A549 (cell line): ENCODE measurements around the gene UNC13D. TPM values are rescaled to one million over a fixed set of nuclear protein-coding genes. Genes with fewer than 3 reads are reported as not detected.

Source experiments
- ATAC-seq, 2 experiments: fragments of 200-7000 bp in 1 of 2; fragments of >200 bp in 1 of 2; cut with Nextera tagmentation in 1 of 2; cut with Tn5 transposase in 1 of 2; 3 replicates each; pipeline versions ENCODE4 v1.8.0 to v1.9.1; 2018 to 2020; ENCODE audit warnings: mild to moderate bottlenecking in 1 of 2, moderate library complexity in 1 of 2
- CTCF ChIA-PET: fragments of 300-600 bp; sonication (Branson Sonifier 250); formaldehyde crosslinking; extraction: SDS; loops from one replicate; lab custom pipeline; 2021; ENCODE audit warnings: antibody characterized with exemption, inconsistent platforms; lab: Yijun Ruan, JAX
- POLR2A ChIA-PET: fragments of 350-600 bp; formaldehyde crosslinking; extraction: SDS; loops from one replicate; lab custom pipeline; 2021; ENCODE audit warnings: antibody characterized with exemption, inconsistent platforms; lab: Yijun Ruan, JAX
- DNase-seq, 2 experiments: peaks; one replicate each; pipeline versions ENCODE4 v3.0.0 to v3.0.0-alpha.2; 2011 to 2016; ENCODE audit warnings: low read depth in 1 of 2, low spot score in 1 of 2
- FAIRE-seq: peaks from 2 replicates; lab custom pipeline; 2011; peaks lifted over from hg19 to GRCh38; lab: Jason Lieb, UNC
- H3K27ac ChIP-seq, 2 experiments: fragments of >200 bp; sonication (Bioruptor Twin); formaldehyde crosslinking; 3 replicates each; pipeline ENCODE4 v1.5.1; 2016 to 2017
- H3K4me1 ChIP-seq: fragments of >200 bp; sonication (Bioruptor Twin); formaldehyde crosslinking; 3 replicates; pipeline ENCODE4 v1.6.1; 2016
- H3K4me2 ChIP-seq: fragments of >200 bp; sonication (Bioruptor Twin); formaldehyde crosslinking; 3 replicates; pipeline ENCODE4 v1.6.1; 2016
- H3K4me3 ChIP-seq: fragments of >200 bp; sonication (Bioruptor Twin); formaldehyde crosslinking; 3 replicates; pipeline ENCODE4 v1.5.1; 2016
- H3K9me3 ChIP-seq: fragments of >200 bp; sonication (Bioruptor Twin); formaldehyde crosslinking; 3 replicates; pipeline ENCODE4 v1.6.1; 2016
- BHLHE40 ChIP-seq: IDR thresholded peaks from 2 replicates; pipeline ENCODE4 v1.6.1; 2012; ENCODE audit warnings: low read depth, low read length, inconsistent platforms
- CBX2 ChIP-seq: fragments of 200-600 bp; sonication (generic); IDR thresholded peaks from 2 replicates; pipeline ENCODE4 v1.6.1; 2016; ENCODE audit warnings: low read depth, mild to moderate bottlenecking, borderline replicate concordance
- CHD2 ChIP-seq: fragments of 150-350 bp; IDR thresholded peaks from 2 replicates; pipeline ENCODE4 v1.6.1; 2014; ENCODE audit warnings: low read length; ENCODE audit not compliant: partially characterized antibody
- EHF ChIP-seq: fragments of 250-450 bp; sonication (Bioruptor Pico); IDR thresholded peaks from 2 replicates; pipeline ENCODE4 v1.5.0; 2020; ENCODE audit warnings: mild to moderate bottlenecking
- EHMT2 ChIP-seq: fragments of 200-600 bp; sonication (generic); IDR thresholded peaks from 2 replicates; pipeline ENCODE4 v1.6.1; 2016; ENCODE audit warnings: antibody characterized with exemption, low read depth, mild to moderate bottlenecking, moderate library complexity
- FOSB ChIP-seq: fragments of 250-450 bp; sonication (Bioruptor Pico); IDR thresholded peaks from 2 replicates; pipeline ENCODE4 v1.5.0; 2020; ENCODE audit warnings: mild to moderate bottlenecking, moderate library complexity
- FOSL2 ChIP-seq, 2 experiments: fragments of 450-650 bp in 1 of 2; fragments of >200 bp in 1 of 2; sonication (Bioruptor Twin) in 1 of 2; formaldehyde crosslinking; IDR thresholded peaks; 2 replicates each; pipeline versions ENCODE4 v1.5.0 to v1.6.1; 2016 to 2020; ENCODE audit warnings: mild to moderate bottlenecking in 1 of 2, moderate library complexity in 1 of 2
- FOXS1 ChIP-seq: fragments of 250-450 bp; sonication (Bioruptor Pico); IDR thresholded peaks from 2 replicates; pipeline ENCODE4 v1.5.0; 2020; ENCODE audit warnings: mild to moderate bottlenecking, moderate library complexity
- HDAC2 ChIP-seq: fragments of 200-600 bp; sonication (generic); IDR thresholded peaks from 2 replicates; pipeline ENCODE4 v1.6.1; 2016
- HOXB5 ChIP-seq: fragments of 250-450 bp; sonication (Bioruptor Pico); IDR thresholded peaks from 2 replicates; pipeline ENCODE4 v1.5.0; 2020; ENCODE audit warnings: mild to moderate bottlenecking, moderate library complexity
- JUN ChIP-seq, 2 experiments: fragments of >200 bp; sonication (Bioruptor Twin); formaldehyde crosslinking; IDR thresholded peaks; 2 replicates in 1 of 2; 3 replicates in 1 of 2; pipeline ENCODE4 v1.6.1; 2016 to 2017
- KDM5A ChIP-seq: fragments of 200-600 bp; sonication (generic); IDR thresholded peaks from 2 replicates; pipeline ENCODE4 v1.6.1; 2016; ENCODE audit warnings: antibody characterized with exemption, mild to moderate bottlenecking
- MYC ChIP-seq: IDR thresholded peaks from 2 replicates; pipeline ENCODE4 v1.6.1; 2012; ENCODE audit warnings: mild to moderate bottlenecking, inconsistent platforms, low read length, improper control_type of control experiment, borderline replicate concordance
- PHF8 ChIP-seq: fragments of 200-600 bp; sonication (generic); IDR thresholded peaks from 2 replicates; pipeline ENCODE4 v1.6.1; 2016; ENCODE audit warnings: low read depth, mild to moderate bottlenecking, antibody characterized with exemption, moderate library complexity, borderline replicate concordance
- POLR2AphosphoS2 ChIP-seq: conservative IDR thresholded peaks from 2 replicates; pipeline ENCODE4 v1.6.1; 2012; ENCODE audit warnings: low read length, improper control_type of control experiment, inconsistent platforms
- RAD21 ChIP-seq, 2 experiments: fragments of >200 bp in 1 of 2; sonication (Bioruptor Twin) in 1 of 2; formaldehyde crosslinking in 1 of 2; IDR thresholded peaks in 1 of 2; conservative IDR thresholded peaks in 1 of 2; 2 replicates in 1 of 2; 3 replicates in 1 of 2; pipeline ENCODE4 v1.6.1; 2012 to 2018; ENCODE audit warnings: inconsistent platforms in 1 of 2
- RCOR1 ChIP-seq: fragments of 150-350 bp; IDR thresholded peaks from 2 replicates; pipeline ENCODE4 v1.6.1; 2014; ENCODE audit warnings: antibody characterized with exemption, low read length, low read depth
- RNF2 ChIP-seq: fragments of 200-600 bp; sonication (generic); IDR thresholded peaks from 2 replicates; pipeline ENCODE4 v1.6.1; 2016; ENCODE audit warnings: low read depth, mild to moderate bottlenecking, antibody characterized with exemption, moderate library complexity, borderline replicate concordance
- SMC3 ChIP-seq: fragments of >200 bp; sonication (Bioruptor Twin); formaldehyde crosslinking; IDR thresholded peaks from 3 replicates; pipeline ENCODE4 v1.6.1; 2018; ENCODE audit warnings: inconsistent platforms
- TFCP2L1 ChIP-seq: fragments of 250-450 bp; sonication (Bioruptor Pico); IDR thresholded peaks from 2 replicates; pipeline ENCODE4 v1.5.0; 2021; ENCODE audit warnings: mild to moderate bottlenecking
- TP53 ChIP-seq: fragments of 250-450 bp; sonication (Bioruptor Pico); IDR thresholded peaks from 2 replicates; pipeline ENCODE4 v1.5.0; 2021; ENCODE audit warnings: mild to moderate bottlenecking, moderate library complexity
- ZSCAN20 ChIP-seq: fragments of 250-450 bp; sonication (Bioruptor Pico); IDR thresholded peaks from 2 replicates; pipeline ENCODE4 v1.8.0; 2022; ENCODE audit warnings: mild to moderate bottlenecking, moderate library complexity
- WGBS: methylation state at CpG from one replicate; pipeline ENCODE4 v1.1.6; 2017; ENCODE audit errors: missing lambda C conversion rate; 5-methylcytosine and 5-hydroxymethylcytosine counted together
- polyA plus RNA-seq, 4 experiments: library from polyadenylated mRNA; depleted of rRNA in 3 of 4; stranded (reverse); fragments of >200 nt; fragmentation: RNase III in 1 of 4; extraction: RNeasy Plus Mini Kit Qiagen cat#74134 plus additional on column Dnase treatment in 1 of 4; gene quantifications; 2 replicates in 3 of 4; 3 replicates in 1 of 4; pipeline ENCODE4 v1.2.3, GENCODE V29; 2011 to 2017
- TF ChIP-seq, protein P1 (sequence below): IDR thresholded peaks from 2 replicates; pipeline ENCODE4 v1.6.1; 2012
- TF ChIP-seq, protein P2 (sequence below): IDR thresholded peaks from 2 replicates; pipeline ENCODE4 v1.6.1; 2012
- TF ChIP-seq, protein P3 (sequence below): fragments of 250-450 bp; sonication (Bioruptor Pico); IDR thresholded peaks from 2 replicates; pipeline ENCODE4 v1.5.0; 2021; ENCODE audit warnings: mild to moderate bottlenecking, moderate library complexity, borderline replicate concordance

UNC13D gene
- polyA plus RNA-seq, 2 of the 4 experiments (the other 2 are of a cell fraction), result 1.6 to 3.5 TPM

DNA sequence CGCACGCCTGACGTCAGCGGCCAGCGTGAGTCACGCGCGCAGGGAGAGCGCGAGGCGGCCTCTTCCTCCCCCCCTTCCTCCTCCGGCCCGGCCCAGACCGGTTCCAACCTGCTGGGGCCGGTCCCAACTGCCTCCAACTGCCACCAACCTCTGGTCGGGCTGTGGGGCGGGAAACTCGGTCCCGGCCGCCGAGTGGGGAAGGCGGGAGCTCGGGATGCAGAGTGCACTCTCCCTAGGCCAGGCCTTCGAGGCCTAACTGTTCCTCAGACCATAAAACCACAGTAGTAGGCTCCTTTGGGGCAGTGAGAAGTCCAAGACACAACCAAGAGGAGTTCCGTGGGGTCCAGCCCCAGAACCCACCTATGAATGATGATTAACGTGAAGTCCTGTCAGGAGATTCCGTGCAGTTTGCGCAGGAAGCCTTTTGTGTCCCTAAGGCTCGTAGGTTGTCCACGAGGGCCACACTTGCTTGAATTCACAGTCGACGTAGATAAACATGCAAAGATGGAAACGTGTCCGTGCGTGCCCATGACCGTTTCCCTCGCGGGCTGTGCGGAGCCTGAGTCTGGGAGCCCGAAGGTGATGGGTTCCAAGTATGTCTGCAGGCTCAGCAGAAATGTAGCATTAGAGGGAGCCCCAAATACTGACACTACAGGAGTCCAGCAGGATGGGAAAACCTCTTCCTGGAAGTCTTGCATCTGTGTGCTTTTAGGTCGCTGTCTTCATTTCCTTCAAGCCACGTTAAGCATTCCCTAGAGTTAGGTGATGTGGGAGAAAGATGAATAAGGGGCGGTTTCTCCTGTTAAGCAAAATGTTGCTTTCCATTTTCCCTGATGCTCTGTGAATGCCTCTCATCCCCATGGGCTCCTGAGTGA is 59.0 kb downstream of the UNC13D start (continued):
- no peak for TF ChIP-seq RAD21 (conservative IDR thresholded peaks at IDR 0.05 in 1 of 2, IDR thresholded peaks at IDR 0.05 in 1 of 2)
- peak; percentile 66 for TF ChIP-seq FOSL2 (IDR thresholded peaks at IDR 0.05)
- TF ChIP-seq FOSL2 (CRISPR knock-in tag; IDR thresholded peaks at IDR 0.05), result peak; percentile 97
- TF ChIP-seq POLR2AphosphoS2, result no peak; the same call in 1 of the 2 replicates
- no peak for TF ChIP-seq BHLHE40
- TF ChIP-seq, all 56 proteins: peak for 26

DNA sequence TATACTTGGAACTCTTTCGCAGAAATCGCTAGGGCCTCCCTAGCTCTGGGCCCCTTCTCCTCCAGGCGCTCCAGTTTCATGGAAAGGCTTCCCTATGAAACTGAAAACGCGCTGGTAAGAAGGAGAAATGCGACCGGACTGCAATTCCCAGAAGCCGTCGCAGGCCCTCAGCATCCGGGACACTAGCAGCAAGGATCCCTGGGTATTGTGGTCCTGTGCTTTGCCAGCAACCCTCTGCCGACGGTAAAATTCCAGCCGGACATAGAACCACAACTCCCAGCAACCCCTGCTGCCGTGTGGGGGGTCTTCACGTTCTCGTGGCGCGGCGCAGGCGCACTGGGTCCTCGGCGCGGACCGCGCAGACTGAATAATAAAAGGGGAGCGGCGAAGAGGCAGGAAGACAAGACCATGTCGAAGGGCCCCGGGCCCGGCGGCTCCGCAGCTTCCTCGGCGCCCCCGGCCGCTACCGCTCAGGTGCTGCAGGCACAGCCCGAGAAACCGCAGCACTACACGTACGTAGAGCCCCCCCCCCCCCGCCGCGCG is 59.7 kb downstream of the UNC13D start, which contains the start of gene UNK:
UNK (plus strand) TSS at position 334 of the 543 bp plus-strand sequence; CDS start at position 409, 75 bp downstream.
- ATAC-seq (peak; percentile 86 to 89), DNase-seq (peak; percentile 100), FAIRE-seq (no peak)
- Histone ChIP-seq H3K4me2 (peak within 1 kb of the TSS; percentile 82), H3K4me3 (peak within 1 kb of the TSS; percentile 60), H3K4me1 (peaks cover 39% of the 10 kb centered on the region), H3K9me3 (no peaks in the 10 kb centered on the region), H3K27ac (peak within 1 kb of the TSS; percentile 96 to 97)
- TF ChIP-seq FOSB (CRISPR knock-in tag), result no peak
- TF ChIP-seq, protein P1, sequence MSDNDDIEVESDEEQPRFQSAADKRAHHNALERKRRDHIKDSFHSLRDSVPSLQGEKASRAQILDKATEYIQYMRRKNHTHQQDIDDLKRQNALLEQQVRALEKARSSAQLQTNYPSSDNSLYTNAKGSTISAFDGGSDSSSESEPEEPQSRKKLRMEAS, result no peak
- TF ChIP-seq TP53, result no peak
- no peak for TF ChIP-seq EHF
- peak; percentile 44; the same call in 1 of the 2 replicates for TF ChIP-seq BHLHE40
- no peak for TF ChIP-seq ZSCAN20 (CRISPR knock-in tag)
- peak in 1 of 2 experiments; percentile 54; a peak in 3 of 5 replicates for TF ChIP-seq JUN (IDR thresholded peaks at IDR 0.05)
- peak; percentile 58; the same call in 1 of the 2 replicates for TF ChIP-seq TFCP2L1
- TF ChIP-seq HDAC2, result no peak
- TF ChIP-seq HOXB5, result peak; percentile 16; the same call in 1 of the 2 replicates
- no peak for TF ChIP-seq SMC3
- no peak for TF ChIP-seq RNF2
- TF ChIP-seq CHD2, result peak; percentile 43
- TF ChIP-seq, protein P2, sequence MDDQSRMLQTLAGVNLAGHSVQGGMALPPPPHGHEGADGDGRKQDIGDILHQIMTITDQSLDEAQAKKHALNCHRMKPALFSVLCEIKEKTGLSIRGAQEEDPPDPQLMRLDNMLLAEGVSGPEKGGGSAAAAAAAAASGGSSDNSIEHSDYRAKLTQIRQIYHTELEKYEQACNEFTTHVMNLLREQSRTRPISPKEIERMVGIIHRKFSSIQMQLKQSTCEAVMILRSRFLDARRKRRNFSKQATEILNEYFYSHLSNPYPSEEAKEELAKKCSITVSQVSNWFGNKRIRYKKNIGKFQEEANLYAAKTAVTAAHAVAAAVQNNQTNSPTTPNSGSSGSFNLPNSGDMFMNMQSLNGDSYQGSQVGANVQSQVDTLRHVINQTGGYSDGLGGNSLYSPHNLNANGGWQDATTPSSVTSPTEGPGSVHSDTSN, result 0 out of 2 replicates have a peak, but pooled peaks have one; percentile 14
- TF ChIP-seq CBX2, result no peak
- TF ChIP-seq MYC, result no peak; the same call in 1 of the 2 replicates
- TF ChIP-seq, protein P3, sequence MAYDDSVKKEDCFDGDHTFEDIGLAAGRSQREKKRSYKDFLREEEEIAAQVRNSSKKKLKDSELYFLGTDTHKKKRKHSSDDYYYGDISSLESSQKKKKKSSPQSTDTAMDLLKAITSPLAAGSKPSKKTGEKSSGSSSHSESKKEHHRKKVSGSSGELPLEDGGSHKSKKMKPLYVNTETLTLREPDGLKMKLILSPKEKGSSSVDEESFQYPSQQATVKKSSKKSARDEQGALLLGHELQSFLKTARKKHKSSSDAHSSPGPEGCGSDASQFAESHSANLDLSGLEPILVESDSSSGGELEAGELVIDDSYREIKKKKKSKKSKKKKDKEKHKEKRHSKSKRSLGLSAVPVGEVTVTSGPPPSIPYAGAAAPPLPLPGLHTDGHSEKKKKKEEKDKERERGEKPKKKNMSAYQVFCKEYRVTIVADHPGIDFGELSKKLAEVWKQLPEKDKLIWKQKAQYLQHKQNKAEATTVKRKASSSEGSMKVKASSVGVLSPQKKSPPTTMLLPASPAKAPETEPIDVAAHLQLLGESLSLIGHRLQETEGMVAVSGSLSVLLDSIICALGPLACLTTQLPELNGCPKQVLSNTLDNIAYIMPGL (CRISPR knock-in tag), result no peak
- 0 out of 2 replicates have a peak, but pooled peaks have one; percentile 30 for TF ChIP-seq FOXS1 (CRISPR knock-in tag)
- TF ChIP-seq EHMT2, result no peak
- no peak for TF ChIP-seq RCOR1
- no peak for TF ChIP-seq PHF8
- no peak for TF ChIP-seq KDM5A
- POLR2A ChIA-PET, result interaction anchor here (1.0 to 3.7 kb wide), 6 partner anchors 9 to 111 kb away, joined by 3 to 17 read pairs (median 4); partner anchors contain the start of gene WBP2
- CTCF ChIA-PET, result interaction anchor here (0.6 to 5.8 kb wide), 20 partner anchors 8 to 175 kb away, joined by 3 to 72 read pairs (median 8); partner anchors contain the start of genes GALK1, TRIM47, TRIM65 and UNC13D
- under 1% methylated on average over 40 of the region's 45 CpGs for WGBS
